PC-9 (cell line): ENCODE measurements around the gene PEPD. TPM values are rescaled to one million over a fixed set of nuclear protein-coding genes. Genes with fewer than 3 reads are reported as not detected.
A peak's percentile ranks its signal among the peaks of the same experiment; 100 is the strongest.

Experiments used
- BruUV-seq: library from RNA; stranded (reverse); fragments of 400-500 nt; replicated peaks from 2 replicates; lab custom pipeline; 2021; lab: Mats Ljungman, UMichigan
- CTCF ChIA-PET: fragments of 300-600 bp; sonication (Branson Sonifier 250); formaldehyde crosslinking; loops from one replicate; lab custom pipeline; 2022; ENCODE audit warnings: antibody characterized with exemption; lab: Charles Lee
- POLR2A ChIA-PET: fragments of 300-600 bp; sonication (Branson Sonifier 250); formaldehyde crosslinking; loops from one replicate; lab custom pipeline; 2022; ENCODE audit warnings: antibody characterized with exemption; ENCODE audit not compliant: unreplicated experiment; lab: Charles Lee
- DNase-seq, 2 experiments: peaks; one replicate each; pipeline versions ENCODE4 v3.0.0 to v3.0.0-alpha.2; 2015 to 2022; ENCODE audit warnings: mixed read lengths in 1 of 2
- H2AFZ ChIP-seq: fragments of 200-600 bp; sonication (generic); 2 replicates; pipeline ENCODE4 v1.8.1; 2017; ENCODE audit warnings: antibody characterized with exemption
- H3F3A ChIP-seq: fragments of 200-600 bp; sonication (generic); 2 replicates; pipeline ENCODE4 v1.8.1; 2017; ENCODE audit warnings: antibody characterized with exemption, mild to moderate bottlenecking, low read depth; ENCODE audit not compliant: insufficient read depth
- H3K27ac ChIP-seq: fragments of 200-600 bp; sonication (generic); 2 replicates; pipeline ENCODE4 v1.6.1; 2016; ENCODE audit warnings: mixed run types
- H3K27me3 ChIP-seq: fragments of 200-600 bp; sonication (generic); 2 replicates; pipeline ENCODE4 v1.6.1; 2016; ENCODE audit warnings: low read depth, mixed run types; ENCODE audit not compliant: insufficient read depth
- H3K36me3 ChIP-seq: fragments of 200-600 bp; sonication (generic); 2 replicates; pipeline ENCODE4 v1.6.1; 2016; ENCODE audit warnings: low read depth, mixed run types
- H3K4me1 ChIP-seq: fragments of 200-600 bp; sonication (generic); replicated peaks from 2 replicates; pipeline ENCODE4 v1.6.1; 2016; ENCODE audit warnings: mixed run types; ENCODE audit not compliant: insufficient read depth
- H3K4me2 ChIP-seq: fragments of 200-600 bp; sonication (generic); 2 replicates; pipeline ENCODE4 v1.6.1; 2017; ENCODE audit warnings: mixed run types
- H3K4me3 ChIP-seq: fragments of 200-600 bp; sonication (generic); 2 replicates; pipeline ENCODE4 v1.6.1; 2016; ENCODE audit warnings: mixed run types
- H3K79me2 ChIP-seq: fragments of 200-600 bp; sonication (generic); 2 replicates; pipeline ENCODE4 v1.6.1; 2017; ENCODE audit warnings: low read depth, mixed run types
- H3K9me2 ChIP-seq: fragments of 200-600 bp; sonication (generic); 2 replicates; pipeline ENCODE4 v1.8.1; 2017; ENCODE audit warnings: mild to moderate bottlenecking; ENCODE audit not compliant: insufficient read depth
- H3K9me3 ChIP-seq: fragments of 200-600 bp; sonication (generic); 2 replicates; pipeline ENCODE4 v1.8.1; 2016; ENCODE audit warnings: low read depth; ENCODE audit not compliant: insufficient read depth
- H4K20me1 ChIP-seq: fragments of 200-600 bp; sonication (generic); 2 replicates; pipeline ENCODE4 v1.8.1; 2017; ENCODE audit not compliant: insufficient read depth
- CTCF ChIP-seq: fragments of 200-600 bp; sonication (generic); conservative IDR thresholded peaks from 2 replicates; pipeline ENCODE4 v1.6.1; 2017; ENCODE audit warnings: mixed run types, antibody characterized with exemption, mild to moderate bottlenecking, moderate library complexity
- EZH2 ChIP-seq: fragments of 200-600 bp; sonication (generic); IDR thresholded peaks from 2 replicates; pipeline ENCODE4 v1.8.0; 2017; ENCODE audit warnings: antibody characterized with exemption, low read depth
- intact Hi-C: fragments of 100-400 bp; cut with micrococcal nuclease; formaldehyde crosslinking; loops from one replicate; pipeline ENCODE4 v1.10.0; 2022; ENCODE audit not compliant: unreplicated experiment
- total RNA-seq: library from RNA; stranded (reverse); gene quantifications from 2 replicates; pipeline ENCODE4 v1.2.3, GENCODE V29; 2021

Gene PEPD
- total RNA-seq, 1 experiment from 2014 or later, result 71.0 TPM

- DNase-seq, result no peak
- no TSS peak for BruUV-seq
- H3F3A ChIP-seq, result no peaks in the 10 kb centered on the region
- no peaks in the 10 kb centered on the region for H3K9me2 ChIP-seq
- ChIA-PET CTCF (no interaction called here), POLR2A (no interaction called here)
- no peak overlapping the region for H3K4me2 ChIP-seq
- no peaks in the 10 kb centered on the region for H3K36me3 ChIP-seq
- H3K27ac ChIP-seq, result no peak overlapping the region
- no peaks in the 10 kb centered on the region for H3K79me2 ChIP-seq
- H3K4me3 ChIP-seq, result no peak overlapping the region
- peaks cover 11% of the 10 kb centered on the region for H3K4me1 ChIP-seq
- intact Hi-C loops, result loop anchor here (10.0 kb wide), 1 partner anchor 88 kb away; no protein-coding TSS in a partner anchor
- no peak for TF ChIP-seq CTCF
- no peak for TF ChIP-seq EZH2
- H3K27me3 ChIP-seq, result peaks cover 32% of the 10 kb centered on the region
- no peaks in the 10 kb centered on the region for H3K9me3 ChIP-seq
- H2AFZ ChIP-seq, result no peak overlapping the region
- H4K20me1 ChIP-seq, result no peaks in the 10 kb centered on the region
Measured at GRCh38 chr19:33523167-33523566, 1.6 kb upstream of the PEPD start.

- peak overlapping the region; percentile 77; the same call in 1 of the 2 replicates for H2AFZ ChIP-seq
- no peak for TF ChIP-seq EZH2
- TF ChIP-seq CTCF, result no peak
- no peak for DNase-seq
- H4K20me1 ChIP-seq, result no peaks in the 10 kb centered on the region
- H3K4me2 ChIP-seq, result peak overlapping the region; percentile 93
- H3F3A ChIP-seq, result no peaks in the 10 kb centered on the region
- H3K79me2 ChIP-seq, result no peaks in the 10 kb centered on the region
- CTCF ChIA-PET, result interaction anchor here (0.5 kb wide), 1 partner anchor 92 kb away, joined by 4 read pairs; no protein-coding TSS in a partner anchor
- POLR2A ChIA-PET, result interaction anchor here (0.6 kb wide), 2 partner anchors 12 to 43 kb away, joined by 4 to 8 read pairs; no protein-coding TSS in a partner anchor
- H3K4me3 ChIP-seq, result peak overlapping the region; percentile 98; the same call in 1 of the 2 replicates
- H3K9me3 ChIP-seq, result no peaks in the 10 kb centered on the region
- H3K36me3 ChIP-seq, result no peaks in the 10 kb centered on the region
- H3K9me2 ChIP-seq, result no peaks in the 10 kb centered on the region
- no peak overlapping the region for H3K27ac ChIP-seq
- no TSS peak for BruUV-seq
- peaks cover 12% of the 10 kb centered on the region for H3K4me1 ChIP-seq
- intact Hi-C loops, result loop anchor here (10.0 kb wide), 1 partner anchor 88 kb away; no protein-coding TSS in a partner anchor
- peaks cover 24% of the 10 kb centered on the region for H3K27me3 ChIP-seq
Measured at GRCh38 chr19:33522371-33522662, 726 bp upstream of the PEPD start.

- intact Hi-C loops, result loop anchor here (1.0 to 10.0 kb wide), 2 partner anchors 14 to 86 kb away; no protein-coding TSS in a partner anchor
- Histone ChIP-seq H3K9me2 (no peaks in the 10 kb centered on the region), H3K27ac (no peak overlapping the region), H3K27me3 (peaks cover 14% of the 10 kb centered on the region; the same call in 1 of the 2 replicates), H2AFZ (peak overlapping the region; percentile 93), H3K4me3 (peak overlapping the region; percentile 98), H3K36me3 (no peaks in the 10 kb centered on the region), H3K4me1 (peaks cover 12% of the 10 kb centered on the region), H3K79me2 (no peaks in the 10 kb centered on the region), H3F3A (no peaks in the 10 kb centered on the region), H3K4me2 (peak overlapping the region; percentile 93), H3K9me3 (no peaks in the 10 kb centered on the region), H4K20me1 (no peaks in the 10 kb centered on the region)
- no peak for DNase-seq
- TF ChIP-seq EZH2 (no peak), CTCF (no peak)
- ChIA-PET POLR2A (no interaction called here), CTCF (no interaction called here)
- BruUV-seq, result TSS peak; percentile 57
Measured at GRCh38 chr19:33520844-33521479, 629 bp downstream of the PEPD start.
